Neural crest cell (in vitro differentiated cells): ENCODE results near the gene UNC13A. TPM values are rescaled to one million over a fixed set of nuclear protein-coding genes. Genes with fewer than 3 reads are reported as not detected.
A peak's percentile ranks its signal among the peaks of the same experiment; 100 is the strongest.
"Not testable (repeated sequence)": the region's sequence is repeated elsewhere in the genome, so short reads cannot be mapped to it uniquely, and the experiment has no call there.

Experiments used
- DNase-seq: peaks from one replicate; pipeline ENCODE4 v3.0.0; 2021; ENCODE audit warnings: low read depth, mixed read lengths, low spot score
- H3K27ac Mint-ChIP-seq: one replicate; pipeline ENCODE4 v1.8.0; 2021; ENCODE audit warnings: mild to moderate bottlenecking, mixed read lengths; ENCODE audit not compliant: unreplicated experiment
- H3K27me3 Mint-ChIP-seq: 2 replicates; pipeline ENCODE4 v1.8.0; 2021; ENCODE audit warnings: low read depth, mild to moderate bottlenecking, mixed read lengths
- H3K36me3 Mint-ChIP-seq: 2 replicates; pipeline ENCODE4 v1.8.0; 2021; ENCODE audit warnings: low read depth, mild to moderate bottlenecking, mixed read lengths
- H3K4me1 Mint-ChIP-seq: 2 replicates; pipeline ENCODE4 v1.8.0; 2021; ENCODE audit warnings: mixed read lengths
- H3K4me3 Mint-ChIP-seq: one replicate; pipeline ENCODE4 v1.8.0; 2021; ENCODE audit warnings: mild to moderate bottlenecking, mixed read lengths
- H3K9me3 Mint-ChIP-seq: 2 replicates; pipeline ENCODE4 v1.8.0; 2021; ENCODE audit warnings: mixed read lengths
- total RNA-seq: library from RNA; stranded (reverse); gene quantifications from 2 replicates; pipeline ENCODE4 v1.2.1, GENCODE V29; 2021
- TF ChIP-seq, protein P1 (sequence below): fragments of 200-600 bp; sonication (generic); conservative IDR thresholded peaks from 2 replicates; pipeline ENCODE4 v1.5.0; 2021; ENCODE audit warnings: antibody characterized with exemption, mild to moderate bottlenecking

Gene UNC13A
- total RNA-seq, 1 donor from 2014 or later = 6.4 TPM

DNA sequence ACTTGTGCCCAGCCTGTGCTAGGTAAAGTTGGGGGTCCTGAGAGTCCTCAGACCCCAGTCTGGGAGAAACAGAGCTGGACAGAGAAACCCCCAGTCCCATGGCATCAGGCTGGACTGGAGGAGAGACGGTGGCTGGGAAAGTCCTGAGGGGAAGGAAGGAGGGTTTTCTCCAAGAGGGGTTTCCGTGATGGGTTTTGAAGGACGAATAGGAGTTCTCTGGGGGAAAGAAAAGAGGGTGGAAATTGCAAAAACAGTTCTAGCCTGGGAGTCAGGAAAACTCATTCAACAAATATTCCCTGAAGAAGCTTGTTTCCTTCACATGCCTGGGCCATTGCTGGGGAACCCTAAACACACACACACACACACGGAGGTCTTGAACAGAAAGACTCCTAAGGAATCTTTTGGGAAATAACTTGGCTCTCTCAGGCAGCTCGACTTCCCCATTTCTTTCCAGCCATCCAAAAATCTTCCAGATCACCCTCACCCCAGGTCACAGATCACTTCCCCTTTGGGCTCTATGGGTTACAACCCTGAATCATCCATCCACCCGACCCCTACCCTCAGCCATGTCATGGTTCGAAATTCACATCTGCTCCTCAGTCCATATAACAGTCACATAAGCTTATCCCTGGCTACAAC, 85.2 kb downstream of the UNC13A start:
- Mint-ChIP-seq H3K4me1 (peaks cover 23% of the 10 kb centered on the region), H3K36me3 (no peaks in the 10 kb centered on the region), H3K4me3 (no peak overlapping the region), H3K9me3 (peaks cover 2% of the 10 kb centered on the region), H3K27ac (peak overlapping the region; percentile 14), H3K27me3 (peaks cover 41% of the 10 kb centered on the region)
- TF ChIP-seq, protein P1, sequence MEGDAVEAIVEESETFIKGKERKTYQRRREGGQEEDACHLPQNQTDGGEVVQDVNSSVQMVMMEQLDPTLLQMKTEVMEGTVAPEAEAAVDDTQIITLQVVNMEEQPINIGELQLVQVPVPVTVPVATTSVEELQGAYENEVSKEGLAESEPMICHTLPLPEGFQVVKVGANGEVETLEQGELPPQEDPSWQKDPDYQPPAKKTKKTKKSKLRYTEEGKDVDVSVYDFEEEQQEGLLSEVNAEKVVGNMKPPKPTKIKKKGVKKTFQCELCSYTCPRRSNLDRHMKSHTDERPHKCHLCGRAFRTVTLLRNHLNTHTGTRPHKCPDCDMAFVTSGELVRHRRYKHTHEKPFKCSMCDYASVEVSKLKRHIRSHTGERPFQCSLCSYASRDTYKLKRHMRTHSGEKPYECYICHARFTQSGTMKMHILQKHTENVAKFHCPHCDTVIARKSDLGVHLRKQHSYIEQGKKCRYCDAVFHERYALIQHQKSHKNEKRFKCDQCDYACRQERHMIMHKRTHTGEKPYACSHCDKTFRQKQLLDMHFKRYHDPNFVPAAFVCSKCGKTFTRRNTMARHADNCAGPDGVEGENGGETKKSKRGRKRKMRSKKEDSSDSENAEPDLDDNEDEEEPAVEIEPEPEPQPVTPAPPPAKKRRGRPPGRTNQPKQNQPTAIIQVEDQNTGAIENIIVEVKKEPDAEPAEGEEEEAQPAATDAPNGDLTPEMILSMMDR = no peak
- no peak for DNase-seq

DNA sequence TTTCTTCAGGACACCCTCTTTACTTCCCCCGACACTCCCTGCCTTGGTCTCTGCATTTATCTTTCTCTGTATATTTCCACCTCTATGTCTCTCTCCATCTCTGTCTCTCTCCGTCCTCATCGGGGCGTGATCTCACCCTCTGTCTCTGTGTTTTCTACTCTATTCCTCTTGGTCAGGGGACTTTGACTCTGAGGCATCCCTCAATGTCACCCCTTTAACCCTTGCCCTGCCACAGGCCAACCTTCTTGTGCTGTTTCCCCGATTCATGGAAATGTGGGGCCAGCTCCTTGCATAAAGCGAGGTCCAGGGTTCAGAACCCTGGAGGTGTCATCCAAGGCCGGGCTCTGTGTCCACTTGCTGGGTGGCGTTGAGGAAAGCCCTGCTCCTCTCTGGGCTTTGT, 85.9 kb downstream of the UNC13A start:
- no peak overlapping the region for H3K4me3 Mint-ChIP-seq
- H3K27me3 Mint-ChIP-seq = peaks cover 41% of the 10 kb centered on the region
- peaks cover 23% of the 10 kb centered on the region for H3K4me1 Mint-ChIP-seq
- no peak overlapping the region for H3K27ac Mint-ChIP-seq
- peaks cover 2% of the 10 kb centered on the region for H3K9me3 Mint-ChIP-seq
- TF ChIP-seq, protein P1 = no peak
- H3K36me3 Mint-ChIP-seq = no peaks in the 10 kb centered on the region
- no peak for DNase-seq

DNA sequence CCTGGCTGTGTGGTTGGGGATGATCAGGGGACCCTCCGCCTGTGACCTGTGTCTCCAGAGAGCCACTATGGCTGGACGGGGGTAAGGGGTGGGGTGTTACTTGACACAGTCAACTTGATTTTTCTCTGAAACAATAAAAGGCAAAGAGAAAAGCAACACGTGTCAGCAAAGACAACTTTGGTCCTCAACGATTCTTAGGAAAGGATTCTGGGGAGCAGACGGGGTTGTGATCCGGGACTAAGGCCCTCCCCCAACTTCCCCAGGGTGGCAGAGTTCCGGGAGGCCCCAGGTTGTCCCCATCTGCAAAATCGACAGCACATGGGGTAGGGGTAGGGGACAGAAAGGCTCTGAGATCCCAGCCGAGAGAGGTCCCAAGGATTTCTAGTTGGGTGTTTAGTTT, 86.5 kb downstream of the UNC13A start:
- TF ChIP-seq, protein P1 = no peak
- Mint-ChIP-seq H3K27me3 (peaks cover 37% of the 10 kb centered on the region), H3K27ac (no peak overlapping the region), H3K9me3 (no peaks in the 10 kb centered on the region), H3K36me3 (no peaks in the 10 kb centered on the region), H3K4me3 (no peak overlapping the region), H3K4me1 (peaks cover 20% of the 10 kb centered on the region)
- no peak for DNase-seq

DNA sequence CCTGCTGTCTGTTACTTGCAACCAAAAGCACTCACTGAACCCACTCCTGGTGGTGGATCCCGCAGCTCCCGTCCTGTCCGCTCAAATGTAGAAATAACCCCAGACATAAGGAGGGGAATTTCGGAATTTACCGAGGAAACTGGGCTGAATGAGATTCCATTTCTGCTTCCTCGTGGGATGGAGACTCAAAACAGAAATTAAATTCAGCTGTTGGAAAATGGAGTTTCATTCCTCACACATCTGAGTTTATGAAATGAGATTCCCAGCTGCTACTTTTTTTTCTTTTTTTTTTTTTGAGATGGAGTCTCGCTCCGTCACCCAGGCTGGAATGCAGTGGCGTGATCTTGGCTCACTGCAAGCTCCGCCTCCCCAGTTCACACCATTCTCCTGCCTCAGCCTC, 88.4 kb downstream of the UNC13A start:
- TF ChIP-seq, protein P1 = no peak
- DNase-seq = no peak
- H3K36me3 Mint-ChIP-seq = no peaks in the 10 kb centered on the region
- H3K4me3 Mint-ChIP-seq = no peak overlapping the region
- H3K9me3 Mint-ChIP-seq = no peaks in the 10 kb centered on the region
- peaks cover 15% of the 10 kb centered on the region for H3K4me1 Mint-ChIP-seq
- H3K27me3 Mint-ChIP-seq = peaks cover 34% of the 10 kb centered on the region
- no peak overlapping the region for H3K27ac Mint-ChIP-seq

DNA sequence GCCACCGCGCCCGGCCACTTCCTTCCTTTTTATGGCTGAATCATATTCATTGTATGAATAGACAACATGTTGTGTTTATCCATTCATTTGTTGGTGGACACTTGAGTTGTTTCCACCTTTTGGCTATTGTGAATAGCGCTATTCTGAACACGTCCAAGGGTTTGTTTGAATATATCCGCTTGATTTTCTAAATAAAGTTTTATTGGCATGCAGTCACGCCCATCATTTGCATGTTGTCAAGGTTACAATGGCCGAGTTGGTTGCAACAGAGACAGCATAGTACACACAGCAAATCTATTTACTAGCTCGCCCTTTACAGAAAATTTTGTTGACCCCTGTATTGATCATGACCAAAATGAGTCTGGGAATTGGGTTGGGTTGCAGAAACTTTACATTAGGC, 89.2 kb downstream of the UNC13A start:
- no peak overlapping the region for H3K4me3 Mint-ChIP-seq
- H3K36me3 Mint-ChIP-seq = no peaks in the 10 kb centered on the region
- H3K27me3 Mint-ChIP-seq = peaks cover 28% of the 10 kb centered on the region
- H3K9me3 Mint-ChIP-seq = no peaks in the 10 kb centered on the region
- H3K27ac Mint-ChIP-seq = no peak overlapping the region
- TF ChIP-seq, protein P1 = no peak
- peaks cover 15% of the 10 kb centered on the region for H3K4me1 Mint-ChIP-seq
- DNase-seq = no peak

DNA sequence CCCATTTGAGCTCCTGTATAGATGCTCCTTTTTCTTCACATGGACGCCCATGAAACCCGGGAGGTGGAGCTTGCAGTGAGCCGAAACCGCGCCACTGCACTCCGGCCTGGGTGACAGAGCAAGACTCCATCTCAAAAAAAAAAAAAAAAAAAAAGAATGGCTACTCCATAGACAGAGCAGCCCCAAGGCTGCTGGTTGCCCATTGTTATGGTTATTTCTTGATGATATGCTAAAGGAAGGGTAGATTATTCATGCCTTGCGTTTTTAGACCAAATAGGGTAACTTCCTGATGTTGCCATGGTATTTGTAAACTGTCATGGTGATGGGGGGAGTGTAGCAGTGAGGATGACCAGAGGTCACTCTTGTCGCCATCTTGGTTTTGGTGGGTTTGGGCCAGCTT, 90.1 kb downstream of the UNC13A start:
- not testable (repeated sequence) for DNase-seq, H3K36me3 Mint-ChIP-seq, H3K27ac Mint-ChIP-seq, H3K4me3 Mint-ChIP-seq, H3K9me3 Mint-ChIP-seq
- peaks cover 13% of the 10 kb centered on the region for H3K4me1 Mint-ChIP-seq
- peaks cover 21% of the 10 kb centered on the region for H3K27me3 Mint-ChIP-seq

DNA sequence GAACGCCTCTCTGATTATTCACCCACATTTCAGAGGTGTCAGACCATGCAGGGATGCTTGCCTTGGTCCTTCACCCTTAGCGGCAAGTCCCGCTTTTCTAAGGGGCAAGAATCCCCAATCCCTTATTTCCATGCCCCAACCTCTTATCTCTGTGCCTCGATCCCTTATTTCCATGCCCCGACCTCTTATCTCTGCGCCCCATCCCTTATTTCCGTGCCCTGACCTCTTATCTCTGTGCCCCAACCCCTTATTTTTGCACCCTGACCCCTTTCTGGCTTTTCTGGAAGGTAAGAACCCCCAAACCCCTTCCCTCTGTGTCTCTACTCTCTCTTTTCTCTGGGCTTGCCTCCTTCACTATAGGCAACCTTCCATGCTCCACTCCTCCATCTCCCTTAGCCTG, 93.9 kb downstream of the UNC13A start:
- not testable (repeated sequence) for H3K4me1 Mint-ChIP-seq, H3K4me3 Mint-ChIP-seq, H3K36me3 Mint-ChIP-seq, H3K27me3 Mint-ChIP-seq, H3K9me3 Mint-ChIP-seq, DNase-seq, H3K27ac Mint-ChIP-seq
